Measurements from ENCODE around the gene CHTOP.
"Not testable (repeated sequence)": the region's sequence is repeated elsewhere in the genome, so short reads cannot be mapped to it uniquely, and the experiment has no call there.

The CHTOP gene
- total RNA-seq = 134 to 190 (median 165) reads per million in 4 experiments

DNA sequence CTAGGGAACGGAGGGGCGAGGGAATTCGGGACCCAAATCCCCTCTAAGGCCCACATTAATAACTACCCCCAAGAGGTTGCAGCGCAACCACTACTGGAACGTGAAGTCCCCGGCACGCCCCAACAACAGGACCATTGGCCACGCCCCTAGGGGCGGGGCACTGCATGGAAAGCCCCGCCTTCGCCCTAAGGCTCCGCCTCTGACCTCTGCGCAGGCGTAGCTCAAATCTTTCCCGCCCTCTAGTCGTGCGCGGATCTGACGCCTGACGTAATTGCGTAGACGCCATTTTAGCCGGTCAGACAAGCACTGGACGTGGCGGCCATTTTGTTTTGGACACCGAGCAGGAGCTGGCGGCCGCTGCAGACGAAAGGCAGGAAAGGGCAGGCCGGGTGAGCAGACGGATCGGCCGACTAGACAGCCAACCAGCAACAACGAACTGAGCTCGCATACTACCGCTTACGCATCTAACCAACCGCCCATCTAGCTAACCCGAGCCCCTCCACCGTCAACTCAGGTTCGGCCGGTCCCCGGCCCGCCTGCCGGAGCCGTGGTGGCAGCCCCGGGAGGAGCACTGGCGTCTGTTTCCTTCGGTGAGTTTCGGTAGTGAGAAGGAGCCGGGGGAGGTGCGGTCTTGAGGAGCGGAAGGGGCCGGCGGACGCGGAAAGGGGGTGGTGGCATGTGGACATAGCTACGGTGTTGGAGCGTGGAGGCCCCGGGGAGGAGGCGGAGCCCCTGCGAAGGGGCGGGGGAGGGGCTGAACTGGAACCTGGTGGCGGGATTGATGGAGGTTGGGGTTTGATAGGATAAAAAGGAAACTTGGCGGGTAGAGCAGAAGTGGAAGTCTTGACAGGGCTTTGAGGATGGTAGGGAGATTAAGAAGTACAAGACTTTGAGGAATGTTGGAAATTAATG is at the start of gene CHTOP:
Gene CHTOP, plus strand, starts transcription at position 313 of the 912 bp plus-strand sequence. CDS start 2,523 bp downstream, outside the sequence.
- DNase-seq = peak; percentile 93

- DNase-seq = no peak
Observed at GRCh38 chr1:153585006-153585405, 48.9 kb upstream of the CHTOP start.

GRCh38 chr1:153586347-153586746 is 47.5 kb upstream of the CHTOP start:
- DNase-seq = no peak

DNA sequence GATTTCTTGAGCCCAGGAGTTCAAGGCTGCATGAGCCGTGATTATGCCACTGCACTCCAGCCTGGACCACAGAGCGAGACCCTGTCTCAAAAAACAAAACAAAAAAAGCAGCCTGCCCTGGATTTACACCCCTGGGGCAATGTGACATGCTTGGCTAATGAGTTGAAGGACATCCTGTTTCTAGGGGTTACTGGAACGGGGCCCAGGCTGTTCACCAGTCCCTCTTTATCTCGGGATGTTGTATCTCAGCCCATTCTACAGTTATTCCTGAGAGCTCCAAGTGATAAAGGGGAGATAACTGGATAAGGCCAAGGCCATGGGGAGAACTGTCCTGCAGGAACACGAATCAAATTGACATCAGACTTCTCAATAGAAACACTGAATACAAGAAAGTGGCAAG is 46.6 kb upstream of the CHTOP start:
- DNase-seq = no peak

DNA sequence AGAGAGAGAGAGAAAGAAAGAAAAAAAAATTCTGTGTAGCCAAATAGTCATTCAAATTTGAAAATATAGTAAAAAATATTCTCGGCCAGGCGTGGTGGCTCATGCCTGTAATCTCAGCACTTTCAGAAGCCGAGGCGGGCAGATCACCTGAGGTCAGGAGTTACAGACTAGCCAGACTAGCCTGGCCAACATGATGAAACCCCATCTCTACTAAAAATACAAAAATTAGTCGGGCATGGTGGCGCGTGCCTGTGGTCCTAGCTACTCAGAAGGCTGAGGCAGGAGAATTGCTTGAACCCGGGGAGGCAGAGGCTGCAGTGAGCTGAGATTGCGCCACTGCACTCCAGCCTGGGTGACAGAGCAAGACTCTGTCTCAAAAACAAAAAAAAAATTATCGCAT is 45.8 kb upstream of the CHTOP start:
- DNase-seq = not testable (repeated sequence)

DNA sequence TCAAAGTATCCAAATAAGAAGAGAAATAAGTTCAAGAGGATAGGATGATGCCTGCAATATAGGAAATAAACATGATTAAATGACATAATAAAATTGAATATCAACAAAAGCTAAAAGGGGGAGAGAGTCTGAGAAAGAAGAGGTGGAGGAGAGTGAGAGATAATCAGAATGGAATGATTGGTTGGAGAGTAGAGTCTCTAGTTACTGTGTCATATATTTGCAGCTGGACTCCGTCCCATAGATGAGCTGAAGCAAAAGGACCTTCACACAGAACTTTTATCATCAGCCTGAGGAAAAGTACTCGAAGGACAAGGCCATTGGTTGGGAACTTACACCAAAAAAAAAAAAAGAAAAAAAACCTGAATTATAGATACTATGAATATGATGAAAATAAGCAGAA is 45.4 kb upstream of the CHTOP start:
- DNase-seq = no peak

- DNase-seq = no peak
Observed at GRCh38 chr1:153592748-153593147, 41.1 kb upstream of the CHTOP start.

- DNase-seq = no peak
Observed at GRCh38 chr1:153597206-153597605, 36.7 kb upstream of the CHTOP start.

DNA sequence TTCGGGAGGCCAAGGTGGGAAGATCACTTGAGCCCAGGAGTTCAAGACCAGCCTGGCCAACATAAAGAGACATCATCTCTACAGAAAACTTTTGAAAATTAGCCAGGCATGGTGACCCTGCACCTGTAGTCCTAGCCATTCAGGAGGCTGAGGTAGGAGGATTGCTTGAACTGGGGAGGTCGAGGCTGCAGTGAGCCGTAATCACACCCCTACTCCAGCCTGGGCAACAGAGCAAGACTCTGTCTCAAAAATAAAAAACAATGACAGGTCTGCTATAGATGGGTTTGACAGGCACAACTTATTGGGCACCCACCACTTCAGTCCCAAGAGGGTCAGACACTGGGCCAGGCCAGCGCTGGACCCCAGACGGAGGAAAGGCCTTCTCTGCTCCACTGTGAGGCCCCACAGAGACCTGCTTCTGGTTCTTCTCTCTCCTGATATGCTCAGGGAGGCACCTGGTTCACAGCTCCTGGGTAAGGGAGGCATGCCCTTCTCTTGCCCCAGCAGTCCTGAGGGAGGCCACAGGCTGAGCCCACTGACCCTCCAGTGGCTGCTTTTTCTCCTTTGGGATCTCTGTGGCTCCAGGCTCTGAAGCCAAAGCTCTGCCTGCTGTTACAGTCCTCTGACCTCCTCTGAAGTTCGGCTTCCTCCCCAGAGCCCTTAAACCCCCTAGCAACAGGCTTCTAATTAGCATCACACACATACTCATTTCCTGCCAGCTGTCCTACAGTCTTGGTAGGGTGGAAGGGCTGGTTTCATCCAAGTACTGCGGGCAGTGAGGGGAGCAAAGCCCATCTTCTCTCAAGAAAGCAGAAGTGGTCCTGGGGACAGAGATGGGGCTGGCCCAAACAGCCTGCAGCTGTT is 35.3 kb upstream of the CHTOP start:
- DNase-seq = no peak

- DNase-seq = no peak
Observed at GRCh38 chr1:153599847-153600246, 34.0 kb upstream of the CHTOP start.

GRCh38 chr1:153602749-153603148 is 31.1 kb upstream of the CHTOP start:
- no peak for DNase-seq

GRCh38 chr1:153606194-153606593 is 27.7 kb upstream of the CHTOP start:
- DNase-seq = no peak

DNA sequence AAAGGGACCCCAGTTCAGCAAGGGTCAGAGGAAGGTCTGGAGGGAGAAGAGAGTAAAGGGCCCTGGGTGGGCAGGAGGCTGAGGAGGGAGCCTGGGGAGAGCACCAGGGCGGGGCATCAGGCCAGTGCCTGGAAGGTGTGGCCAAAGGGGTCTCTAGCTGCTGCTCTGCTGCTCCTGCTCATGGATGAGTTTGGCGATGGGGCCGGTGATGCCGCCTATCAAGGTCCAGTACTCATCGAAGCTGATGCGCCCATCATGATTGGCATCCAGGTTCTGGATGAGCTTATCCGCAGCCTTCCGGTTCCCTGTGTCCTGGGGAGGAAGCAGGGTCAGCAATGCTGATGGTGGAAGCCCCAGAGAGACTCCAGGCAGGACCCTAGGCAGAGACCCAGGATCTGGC is 26.5 kb upstream of the CHTOP start:
- no peak for DNase-seq

DNA sequence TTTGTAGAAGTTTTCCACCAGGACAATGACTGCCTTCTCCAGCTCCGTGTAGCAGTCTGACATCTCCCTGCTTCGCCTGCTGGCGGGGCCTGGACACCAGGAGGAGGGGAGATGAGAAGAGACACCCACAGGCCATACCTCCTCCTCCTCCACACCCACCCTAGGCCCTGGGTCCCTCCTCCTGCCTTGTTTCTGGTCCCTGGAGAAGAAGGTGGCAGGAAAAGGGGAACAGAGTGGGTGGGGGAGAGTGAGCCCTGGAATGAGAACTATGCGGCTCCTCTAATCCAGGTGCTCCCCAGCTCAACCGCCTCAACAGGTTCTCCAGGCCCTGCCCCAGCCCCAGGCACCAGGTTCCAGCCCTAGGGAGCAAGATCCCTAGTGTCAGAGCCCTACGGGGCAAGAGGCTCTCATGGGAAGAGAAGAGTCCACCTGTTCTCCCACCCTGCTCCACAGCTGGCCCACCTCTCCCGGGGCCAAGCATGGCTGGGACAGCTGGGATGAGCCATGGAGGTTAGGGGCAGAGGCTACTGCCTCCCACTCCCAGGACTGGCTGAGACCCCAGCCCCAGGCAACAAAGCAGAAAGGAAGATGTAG is 25.7 kb upstream of the CHTOP start:
- DNase-seq = no peak

DNA sequence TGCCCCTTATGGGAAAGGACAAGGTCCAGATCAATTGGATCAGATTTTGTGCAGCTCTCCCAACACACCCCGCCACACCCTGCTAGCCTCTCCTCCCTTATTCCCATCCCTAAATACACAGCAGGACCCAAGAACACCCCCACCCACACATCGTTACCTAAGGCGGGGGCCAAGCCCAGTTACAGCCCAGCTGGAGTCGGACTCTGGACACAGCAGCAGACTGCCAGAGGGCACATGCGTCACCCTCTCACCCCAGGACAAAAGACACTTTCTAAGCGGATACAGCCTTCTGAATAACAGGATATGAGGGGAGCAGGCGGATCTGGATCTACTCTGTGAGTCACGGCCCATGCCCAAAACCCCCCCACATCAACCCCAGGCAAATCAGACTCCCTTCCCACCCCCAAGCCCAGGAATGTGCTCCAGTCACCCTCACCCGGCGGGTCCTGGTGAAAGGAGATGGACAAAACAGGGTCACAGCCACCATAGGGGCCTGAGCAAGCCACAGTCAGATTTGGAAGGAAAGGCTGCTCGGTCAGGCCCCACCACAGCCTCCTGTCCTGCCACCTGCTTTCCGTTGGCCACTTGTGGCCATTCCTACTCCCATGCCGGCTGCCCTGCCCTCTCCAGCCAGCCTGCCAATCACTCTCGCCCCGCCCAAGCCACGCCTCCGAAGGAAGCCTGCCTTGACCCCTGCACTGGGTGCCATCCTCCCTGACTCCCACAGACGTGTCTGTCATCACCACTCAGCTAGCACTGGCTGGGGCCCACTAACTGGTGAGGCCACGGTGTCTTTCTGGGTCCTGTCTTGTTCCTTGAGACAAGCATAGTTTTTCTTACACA is 24.9 kb upstream of the CHTOP start:
- DNase-seq = no peak

GRCh38 chr1:153609585-153609907 is 24.3 kb upstream of the CHTOP start:
- DNase-seq = no peak

DNA sequence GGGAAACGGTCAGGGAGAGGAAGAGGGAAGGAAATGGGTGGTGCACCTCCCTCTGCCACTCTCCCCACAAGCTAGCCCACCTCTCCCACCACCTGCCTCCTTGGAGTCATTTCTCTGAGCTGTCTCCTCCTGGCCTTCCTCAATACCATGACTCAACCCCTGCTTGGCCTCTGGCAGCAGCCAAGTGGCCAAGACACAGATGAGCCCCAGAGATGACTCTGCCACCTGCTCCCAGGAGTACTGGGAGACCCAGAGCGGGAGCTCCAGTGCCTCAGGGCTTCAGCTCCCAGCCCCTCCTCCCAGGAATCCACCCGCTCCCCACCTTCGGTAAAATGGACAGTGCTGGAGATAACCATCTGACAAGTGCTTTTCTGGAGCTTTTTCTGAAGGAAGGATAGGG is 23.5 kb upstream of the CHTOP start:
- DNase-seq = no peak

DNA sequence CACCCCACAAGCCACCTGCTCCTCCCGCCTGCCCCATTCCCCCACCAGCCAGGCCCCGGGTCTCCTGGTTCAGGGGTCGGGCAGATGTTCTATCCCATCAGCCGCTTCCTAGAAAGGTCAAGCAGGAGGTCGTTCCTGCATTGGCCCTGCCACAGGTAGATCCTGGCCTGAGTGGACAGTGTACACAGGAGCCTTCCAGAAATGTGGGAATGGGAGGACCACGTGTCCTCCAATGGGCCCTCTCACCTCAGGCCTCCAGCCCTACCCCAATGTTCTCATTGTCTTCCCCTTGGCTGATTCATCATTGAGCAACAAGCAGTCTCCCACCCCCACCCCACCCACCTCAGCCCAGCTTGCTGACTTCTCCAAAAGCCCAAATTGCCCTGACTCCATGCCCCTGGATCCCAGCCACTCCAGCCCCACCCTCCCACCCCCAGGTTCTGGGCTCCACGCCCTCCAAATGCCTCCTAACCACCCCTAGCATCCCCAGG is 23.0 kb upstream of the CHTOP start:
- no peak for DNase-seq

DNA sequence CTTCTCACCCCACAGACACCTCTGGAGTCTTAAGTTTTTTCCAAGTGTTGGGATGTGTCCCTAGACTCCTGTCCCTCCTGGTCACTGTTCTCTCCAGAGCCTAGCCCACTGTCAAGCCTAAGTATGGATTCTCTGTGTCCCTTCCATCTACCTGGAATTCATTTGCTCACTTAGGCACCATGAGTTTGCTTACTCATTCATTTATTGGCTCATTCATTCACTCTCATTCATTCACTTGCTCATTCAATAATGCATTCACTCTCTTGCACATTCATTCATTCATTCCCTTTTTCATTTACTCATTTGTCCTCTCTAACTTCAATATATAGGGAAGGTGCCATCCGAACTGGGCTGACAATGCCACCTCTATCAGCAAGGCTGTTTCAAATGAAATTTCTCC is 22.5 kb upstream of the CHTOP start:
- DNase-seq = no peak

DNA sequence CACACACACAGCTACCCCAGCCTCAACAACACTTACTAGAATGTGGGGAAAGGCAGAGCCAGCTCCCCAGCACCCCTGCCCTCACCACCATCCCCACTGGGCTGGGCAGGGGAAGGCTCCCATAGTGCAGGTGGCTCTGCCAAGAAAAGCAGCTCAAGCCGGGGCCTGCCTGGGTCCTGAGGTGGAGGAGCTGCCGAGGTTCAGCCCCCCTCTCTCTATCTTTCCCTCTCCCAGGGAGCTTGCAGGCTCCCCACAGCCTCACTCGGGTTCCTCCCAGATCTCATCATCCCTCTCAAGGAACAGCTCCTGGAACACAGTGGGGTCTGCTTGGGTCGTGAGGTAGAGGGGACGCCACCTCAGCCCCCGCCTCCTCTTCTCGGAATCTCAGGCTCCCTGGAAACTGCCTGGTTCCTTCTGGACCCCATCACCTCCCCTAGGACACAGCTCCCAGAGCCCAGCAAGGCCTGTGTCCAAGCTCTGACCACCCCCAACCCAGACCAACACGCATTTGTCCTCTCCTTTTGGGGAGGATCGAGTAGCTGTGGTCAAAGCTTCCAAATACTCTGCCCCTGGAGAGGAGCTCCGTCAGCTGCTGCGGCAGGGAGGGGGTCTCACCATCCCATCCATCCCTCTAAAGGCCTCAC is 21.6 kb upstream of the CHTOP start:
- no peak for DNase-seq

DNA sequence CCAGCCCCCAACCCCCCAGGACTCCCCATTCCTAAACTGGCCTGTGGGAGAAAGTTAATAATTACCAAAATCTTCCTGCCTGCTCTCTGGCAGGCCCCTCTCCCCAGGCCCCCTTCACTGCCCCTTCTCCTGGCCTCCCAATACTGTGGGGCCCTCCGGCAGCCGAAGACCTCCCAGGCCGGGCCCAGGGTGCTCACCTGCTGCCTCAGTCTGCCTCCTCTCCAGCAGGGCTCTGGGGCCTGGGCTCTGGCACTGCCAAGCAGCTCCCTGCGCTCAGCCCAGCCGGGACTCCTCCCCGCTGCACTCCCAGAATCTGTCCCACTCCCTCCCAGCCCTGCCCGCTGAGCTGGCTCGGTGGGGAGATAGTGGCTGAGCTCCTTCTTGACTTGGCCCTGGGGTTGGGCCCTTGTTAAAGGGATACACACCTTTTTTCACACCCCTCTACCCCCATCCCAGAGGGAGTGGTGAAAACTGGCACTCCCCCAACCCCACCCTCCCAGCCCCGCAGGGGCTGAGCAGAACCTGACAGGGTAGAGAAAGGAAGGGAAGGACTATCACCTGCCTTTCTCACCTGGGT is 21.0 kb upstream of the CHTOP start, which contains the start of gene S100A16:
Gene S100A16, minus strand, starts transcription at position 383 of the 577 bp plus-strand sequence. CDS start 4,986 bp downstream, outside the sequence.
- no peak for DNase-seq
